CD14-positive monocyte (primary cell): ENCODE data around the gene KRTAP24-1. TPM values are rescaled to one million over a fixed set of nuclear protein-coding genes. Genes with fewer than 3 reads are reported as not detected.

Experiments used
- DNase-seq, 3 donors: peaks; one replicate each; pipeline ENCODE4 v3.0.0-alpha.2; 2011 to 2022
- H2AFZ ChIP-seq: 2 replicates; pipeline ENCODE4 v1.6.0; 2012; ENCODE audit warnings: mild to moderate bottlenecking, low read depth, low read length, inconsistent platforms; ENCODE audit not compliant: insufficient read depth, poor library complexity, severe bottlenecking
- H3K27ac ChIP-seq, 2 donors: 1 replicate in 1 of 2; 2 replicates in 1 of 2; pipeline ENCODE4 v1.5.1; 2012 to 2013; ENCODE audit warnings: low read length in 2 of 2, control low read depth in 1 of 2, inconsistent platforms in 1 of 2, low read depth in 1 of 2, mild to moderate bottlenecking in 1 of 2
- H3K27me3 ChIP-seq, 2 donors: one replicate each; pipeline versions ENCODE4 v1.6.0 to v1.6.1; 2011 to 2013; ENCODE audit warnings: low read length in 2 of 2; ENCODE audit not compliant: control insufficient read depth in 2 of 2, insufficient read depth in 2 of 2
- H3K36me3 ChIP-seq, 2 donors: replicated peaks in 1 of 2; 1 replicate in 1 of 2; 2 replicates in 1 of 2; pipeline versions ENCODE4 v1.5.1 to v1.6.1; 2012 to 2013; ENCODE audit warnings: low read length in 2 of 2, control low read depth in 1 of 2, inconsistent platforms in 1 of 2, mild to moderate bottlenecking in 1 of 2; ENCODE audit not compliant: insufficient read depth in 2 of 2, control insufficient read depth in 1 of 2
- H3K4me1 ChIP-seq, 2 donors: 1 replicate in 1 of 2; 2 replicates in 1 of 2; pipeline versions ENCODE4 v1.5.1 to v1.6.1; 2012 to 2013; ENCODE audit warnings: low read length in 2 of 2, control low read depth in 1 of 2, inconsistent platforms in 1 of 2, mild to moderate bottlenecking in 1 of 2, moderate library complexity in 1 of 2; ENCODE audit not compliant: insufficient read depth in 2 of 2, control insufficient read depth in 1 of 2
- H3K4me2 ChIP-seq: replicated peaks from 2 replicates; pipeline ENCODE3; 2012; ENCODE audit warnings: low read length, moderate library complexity, mild to moderate bottlenecking; ENCODE audit not compliant: poor library complexity, severe bottlenecking; ENCODE audit errors: extremely low read depth
- H3K4me3 ChIP-seq, 3 experiments: fragments of 200-600 bp in 1 of 3; sonication (generic) in 1 of 3; replicated peaks in 1 of 3; 1 replicate in 2 of 3; 2 replicates in 1 of 3; pipeline ENCODE4 v1.5.1; 2011 to 2013; ENCODE audit warnings: low read length in 3 of 3, mild to moderate bottlenecking in 3 of 3, control low read depth in 2 of 3, low read depth in 2 of 3, inconsistent platforms in 1 of 3, moderate library complexity in 1 of 3
- H3K79me2 ChIP-seq: 2 replicates; pipeline ENCODE4 v1.6.0; 2012; ENCODE audit warnings: mild to moderate bottlenecking, control low read depth, inconsistent platforms, low read length, moderate library complexity; ENCODE audit not compliant: insufficient read depth
- H3K9ac ChIP-seq: 2 replicates; pipeline ENCODE4 v1.6.0; 2017; ENCODE audit warnings: low read length, mild to moderate bottlenecking; ENCODE audit not compliant: insufficient read depth, poor library complexity, severe bottlenecking
- H3K9me3 ChIP-seq, 2 donors: replicated peaks in 1 of 2; 1 replicate in 1 of 2; 2 replicates in 1 of 2; pipeline versions ENCODE4 v1.5.1 to v1.6.1; 2012 to 2013; ENCODE audit warnings: low read length in 2 of 2, control low read depth in 1 of 2; ENCODE audit not compliant: control insufficient read depth in 1 of 2, insufficient read depth in 1 of 2
- H4K20me1 ChIP-seq: 2 replicates; pipeline ENCODE4 v1.6.0; 2012; ENCODE audit warnings: mild to moderate bottlenecking, low read length, control low read depth, moderate library complexity; ENCODE audit not compliant: insufficient read depth
- H3K27ac Mint-ChIP-seq, 7 donors: one replicate each; pipeline ENCODE4 v1.8.0; 2020; ENCODE audit warnings: mild to moderate bottlenecking in 7 of 7, mixed read lengths in 7 of 7, moderate library complexity in 6 of 7, inconsistent platforms in 2 of 7
- H3K27me3 Mint-ChIP-seq, 3 donors: one replicate each; pipeline ENCODE4 v1.8.0; 2021 to 2022; ENCODE audit warnings: low read depth in 3 of 3, mild to moderate bottlenecking in 3 of 3, mixed read lengths in 3 of 3, moderate library complexity in 3 of 3, inconsistent platforms in 1 of 3
- H3K36me3 Mint-ChIP-seq, 2 donors: one replicate each; pipeline ENCODE4 v1.8.0; 2020; ENCODE audit warnings: mixed read lengths in 2 of 2, inconsistent platforms in 1 of 2, mild to moderate bottlenecking in 1 of 2
- H3K4me1 Mint-ChIP-seq: one replicate; pipeline ENCODE4 v1.8.0; 2020; ENCODE audit warnings: mild to moderate bottlenecking, mixed read lengths
- H3K4me3 Mint-ChIP-seq, 2 donors: one replicate each; pipeline ENCODE4 v1.8.0; 2020; ENCODE audit warnings: mild to moderate bottlenecking in 2 of 2, mixed read lengths in 2 of 2, moderate library complexity in 1 of 2
- H3K9me3 Mint-ChIP-seq, 7 donors: one replicate each; pipeline ENCODE4 v1.8.0; 2020 to 2022; ENCODE audit warnings: mixed read lengths in 7 of 7, mild to moderate bottlenecking in 6 of 7, moderate library complexity in 6 of 7, inconsistent platforms in 2 of 7
- CTCF ChIP-seq: fragments of 200-600 bp; IDR thresholded peaks from one replicate; pipeline ENCODE4 v1.8.0; 2022; ENCODE audit warnings: antibody characterized with exemption, mild to moderate bottlenecking
- WGBS: methylation state at CpG from one replicate; pipeline ENCODE4 v1.1.5; 2013; ENCODE audit warnings: missing lambda C conversion rate; ENCODE audit not compliant: insufficient coverage; 5-methylcytosine and 5-hydroxymethylcytosine counted together
- intact Hi-C, 2 donors: fragments of 100-400 bp; cut with micrococcal nuclease; formaldehyde crosslinking; loops; one replicate each; pipeline versions ENCODE4 v1.15.0 to v1.15.1; 2023
- polyA plus RNA-seq, 3 donors: library from polyadenylated mRNA; depleted of rRNA in 1 of 3; unstranded in 2 of 3; stranded (reverse) in 1 of 3; fragments of 300-500 nt in 2 of 3; fragments of >200 nt in 1 of 3; fragmentation: Illumina TruSeq in 2 of 3; gene quantifications; 1 replicate in 2 of 3; 2 replicates in 1 of 3; pipeline ENCODE4 v1.2.3, GENCODE V29; 2012 to 2021

KRTAP24-1 gene
- polyA plus RNA-seq, 3 donors, result not detected

GRCh38 chr21:30305136-30305535 is 22.4 kb upstream of the KRTAP24-1 start:
- Histone ChIP-seq H3K27me3 (no peaks in the 10 kb centered on the region), H3K27ac (no peak overlapping the region), H3K4me2 (no peak overlapping the region), H3K9me3 (no peaks in the 10 kb centered on the region), H2AFZ (no peak overlapping the region), H3K9ac (no peak overlapping the region), H4K20me1 (no peaks in the 10 kb centered on the region), H3K4me3 (no peak overlapping the region), H3K36me3 (no peaks in the 10 kb centered on the region), H3K4me1 (no peaks in the 10 kb centered on the region), H3K79me2 (no peaks in the 10 kb centered on the region)
- H3K9me3 Mint-ChIP-seq, result peaks cover 0 to 6% (median 2%) of the 10 kb centered on the region in 7 donors
- intact Hi-C loops, result no loop called here
- no CpG with 5 or more reads among the region's 1 CpG for WGBS
- H3K27ac Mint-ChIP-seq, result no peak overlapping the region
- no peaks in the 10 kb centered on the region for H3K36me3 Mint-ChIP-seq
- no peak for TF ChIP-seq CTCF
- DNase-seq, result no peak
- no peaks in the 10 kb centered on the region for H3K4me1 Mint-ChIP-seq
- H3K4me3 Mint-ChIP-seq, result no peak overlapping the region
- no peaks in the 10 kb centered on the region for H3K27me3 Mint-ChIP-seq

GRCh38 chr21:30289215-30289614 is 6.5 kb upstream of the KRTAP24-1 start, which contains the start of gene KRTAP25-1:
TSS of gene KRTAP25-1 (minus strand) at chr21:30289514. CDS start at chr21:30289490, 24 bp downstream.
- Mint-ChIP-seq H3K9me3 (peaks cover 0 to 4% (median 2%) of the 10 kb centered on the region in 7 donors), H3K27me3 (peaks cover 0 to 2% (median 0%) of the 10 kb centered on the region in 3 donors), H3K36me3 (no peaks in the 10 kb centered on the region), H3K4me1 (no peaks in the 10 kb centered on the region), H3K4me3 (no peak within 1 kb of the TSS), H3K27ac (no peak within 1 kb of the TSS)
- no peak within 1 kb of the TSS for H3K27ac ChIP-seq
- TF ChIP-seq CTCF, result no peak
- H3K9ac ChIP-seq, result no peak within 1 kb of the TSS
- no peaks in the 10 kb centered on the region for H3K36me3 ChIP-seq
- WGBS, result 100% methylated on average over 2 of the region's 2 CpGs
- H3K4me1 ChIP-seq, result no peaks in the 10 kb centered on the region
- no peaks in the 10 kb centered on the region for H3K27me3 ChIP-seq
- no peak within 1 kb of the TSS for H3K4me3 ChIP-seq
- no peak within 1 kb of the TSS for H2AFZ ChIP-seq
- H3K79me2 ChIP-seq, result no peaks in the 10 kb centered on the region
- no peaks in the 10 kb centered on the region for H4K20me1 ChIP-seq
- no peak within 1 kb of the TSS for H3K4me2 ChIP-seq
- DNase-seq, result no peak
- intact Hi-C loops, result no loop called here
- no peaks in the 10 kb centered on the region for H3K9me3 ChIP-seq
